ENCODE results near the gene PCF11.
"Not testable (repeated sequence)": the region's sequence is repeated elsewhere in the genome, so short reads cannot be mapped to it uniquely, and the experiment has no call there.

PCF11 gene, protein sequence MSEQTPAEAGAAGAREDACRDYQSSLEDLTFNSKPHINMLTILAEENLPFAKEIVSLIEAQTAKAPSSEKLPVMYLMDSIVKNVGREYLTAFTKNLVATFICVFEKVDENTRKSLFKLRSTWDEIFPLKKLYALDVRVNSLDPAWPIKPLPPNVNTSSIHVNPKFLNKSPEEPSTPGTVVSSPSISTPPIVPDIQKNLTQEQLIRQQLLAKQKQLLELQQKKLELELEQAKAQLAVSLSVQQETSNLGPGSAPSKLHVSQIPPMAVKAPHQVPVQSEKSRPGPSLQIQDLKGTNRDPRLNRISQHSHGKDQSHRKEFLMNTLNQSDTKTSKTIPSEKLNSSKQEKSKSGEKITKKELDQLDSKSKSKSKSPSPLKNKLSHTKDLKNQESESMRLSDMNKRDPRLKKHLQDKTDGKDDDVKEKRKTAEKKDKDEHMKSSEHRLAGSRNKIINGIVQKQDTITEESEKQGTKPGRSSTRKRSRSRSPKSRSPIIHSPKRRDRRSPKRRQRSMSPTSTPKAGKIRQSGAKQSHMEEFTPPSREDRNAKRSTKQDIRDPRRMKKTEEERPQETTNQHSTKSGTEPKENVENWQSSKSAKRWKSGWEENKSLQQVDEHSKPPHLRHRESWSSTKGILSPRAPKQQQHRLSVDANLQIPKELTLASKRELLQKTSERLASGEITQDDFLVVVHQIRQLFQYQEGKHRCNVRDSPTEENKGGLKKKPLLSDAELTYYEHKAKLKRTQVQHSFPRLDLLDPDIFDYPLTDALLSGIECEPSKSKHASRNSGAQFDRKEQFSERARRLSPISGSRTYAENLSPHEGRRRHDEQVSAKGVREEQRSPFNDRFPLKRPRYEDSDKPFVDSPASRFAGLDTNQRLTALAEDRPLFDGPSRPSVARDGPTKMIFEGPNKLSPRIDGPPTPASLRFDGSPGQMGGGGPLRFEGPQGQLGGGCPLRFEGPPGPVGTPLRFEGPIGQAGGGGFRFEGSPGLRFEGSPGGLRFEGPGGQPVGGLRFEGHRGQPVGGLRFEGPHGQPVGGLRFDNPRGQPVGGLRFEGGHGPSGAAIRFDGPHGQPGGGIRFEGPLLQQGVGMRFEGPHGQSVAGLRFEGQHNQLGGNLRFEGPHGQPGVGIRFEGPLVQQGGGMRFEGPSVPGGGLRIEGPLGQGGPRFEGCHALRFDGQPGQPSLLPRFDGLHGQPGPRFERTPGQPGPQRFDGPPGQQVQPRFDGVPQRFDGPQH (N-terminal part only)

DNA sequence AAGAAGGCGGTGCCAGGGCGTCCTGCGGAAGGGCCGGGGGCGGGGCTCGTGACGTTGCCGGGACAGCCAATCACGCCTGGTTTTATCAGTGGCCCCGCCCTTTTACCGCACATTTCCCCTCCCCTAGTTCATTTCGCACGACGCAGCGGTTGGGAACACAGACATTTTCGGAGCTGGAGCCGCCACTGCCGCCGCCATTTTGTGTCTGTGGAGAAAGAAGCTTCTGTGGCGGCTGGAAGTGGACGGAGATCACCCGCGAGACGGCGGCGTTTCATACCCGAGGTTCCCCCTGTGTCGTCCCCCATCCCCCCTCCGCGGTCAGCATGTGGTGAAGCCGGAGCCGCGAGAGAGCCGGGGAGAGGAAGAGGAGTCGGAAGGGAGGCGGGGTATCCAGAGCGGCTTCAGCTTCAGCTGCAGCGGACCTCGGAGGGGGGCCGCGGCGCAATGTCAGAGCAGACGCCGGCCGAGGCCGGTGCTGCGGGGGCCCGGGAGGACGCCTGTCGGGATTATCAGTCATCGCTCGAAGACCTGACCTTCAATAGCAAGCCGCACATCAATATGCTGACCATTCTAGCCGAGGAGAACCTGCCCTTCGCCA lies at the start of gene PCF11:
Gene PCF11 (plus strand): TSS at position 136 of the 598 bp plus-strand sequence. CDS start 309 bp downstream, at position 445.
- H3K27ac ChIP-seq, result peak within 1 kb of the TSS; percentile 92
- no peak for DNase-seq (ENCODE audit: low read depth, low spot score)

DNA sequence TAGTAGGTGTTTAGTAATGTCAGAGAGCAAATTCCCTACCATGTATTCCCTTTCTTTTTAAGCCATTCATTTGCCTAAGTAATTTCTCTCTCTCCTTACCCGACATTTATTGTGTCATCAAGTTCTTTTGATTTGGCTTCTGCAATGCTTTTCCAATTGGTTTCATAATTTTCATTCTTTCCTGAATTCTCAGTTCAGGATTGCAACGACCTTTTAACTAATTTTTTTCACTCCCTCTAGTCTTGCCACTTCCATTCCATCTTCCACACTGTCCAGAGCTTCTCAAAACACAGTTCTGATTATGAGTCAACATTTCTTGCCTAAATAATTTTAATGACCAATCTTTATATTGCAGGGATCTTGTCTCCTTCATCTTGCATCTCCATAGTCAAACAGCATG lies 44.0 kb upstream of the PCF11 start:
- no peak for DNase-seq (ENCODE audit: low read depth, low spot score)
- no peak overlapping the region for H3K27ac ChIP-seq

DNA sequence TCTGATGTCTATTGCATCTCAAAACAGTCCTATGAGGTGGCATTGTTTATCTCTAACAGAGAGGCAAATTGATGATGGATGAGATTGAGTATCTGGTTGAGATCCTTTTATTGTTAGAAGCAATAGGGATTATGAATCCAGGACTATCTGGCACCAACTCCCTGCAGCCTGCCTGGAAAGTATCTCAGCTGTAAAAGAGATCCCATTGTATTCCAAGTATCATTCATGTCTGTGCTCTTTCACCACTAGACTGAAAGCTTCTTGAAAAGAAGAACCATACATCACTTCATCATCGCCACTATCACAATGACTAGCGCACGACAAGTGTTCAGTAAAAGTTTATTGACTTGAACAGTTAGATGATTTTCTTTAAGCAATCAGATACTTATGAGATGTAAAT lies 41.9 kb upstream of the PCF11 start:
- DNase-seq (ENCODE audit: low read depth, low spot score), result no peak

DNA sequence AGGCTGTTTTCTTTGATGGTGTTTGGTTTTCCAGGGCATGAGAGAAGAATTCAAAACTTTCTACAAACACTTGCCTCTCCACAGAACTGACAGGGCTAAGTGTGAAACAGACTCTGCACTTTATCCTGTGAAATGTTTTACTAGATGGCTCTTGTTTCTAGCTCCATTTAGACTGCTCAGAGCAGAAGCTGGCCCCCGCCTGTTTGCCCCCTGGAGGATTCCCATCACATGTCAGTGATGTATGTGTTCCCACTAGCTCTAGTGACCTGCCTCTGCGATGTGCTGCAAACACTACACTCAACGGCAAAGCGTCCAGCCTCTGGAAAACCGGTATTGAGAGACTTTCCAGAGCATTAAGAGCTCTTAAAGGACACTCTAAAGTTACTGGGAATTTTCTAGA lies 41.4 kb upstream of the PCF11 start:
- DNase-seq (ENCODE audit: low read depth, low spot score), result no peak
- H3K27ac ChIP-seq, result no peak overlapping the region

More for the DNA sequence above, 41.9 kb upstream of the PCF11 start:
- H3K27ac ChIP-seq, result no peak overlapping the region

DNA sequence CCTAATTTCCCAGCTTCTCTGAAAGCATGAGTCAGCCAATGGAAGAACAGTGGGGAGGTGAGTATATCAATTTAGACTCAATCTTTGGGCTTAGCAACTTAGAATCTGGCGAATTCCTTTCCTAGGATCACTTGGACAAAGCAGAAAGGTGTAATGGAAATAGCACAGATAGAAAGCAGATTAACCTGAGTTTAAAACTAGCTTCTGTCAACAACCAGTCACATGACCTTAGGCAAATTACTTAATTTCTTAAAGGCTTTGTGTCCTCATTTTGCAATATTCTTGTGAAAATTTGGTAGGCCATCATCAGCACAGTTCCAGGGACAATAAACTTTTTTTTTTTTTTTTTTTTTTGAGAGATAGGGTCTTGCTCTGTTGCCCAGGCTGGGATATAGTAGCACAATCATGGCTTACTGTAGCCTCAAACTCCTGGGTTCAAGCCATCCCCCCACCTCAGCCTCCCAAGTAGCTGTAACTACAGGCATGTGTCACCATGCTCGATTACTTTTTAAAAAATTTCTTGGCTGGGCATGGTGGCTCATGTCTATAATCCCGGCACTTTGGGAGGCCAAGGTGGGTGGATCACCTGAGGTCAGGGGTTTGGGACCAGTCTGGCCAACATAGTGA lies 40.8 kb upstream of the PCF11 start:
- no peak for DNase-seq (ENCODE audit: low read depth, low spot score)
- no peak overlapping the region for H3K27ac ChIP-seq

DNA sequence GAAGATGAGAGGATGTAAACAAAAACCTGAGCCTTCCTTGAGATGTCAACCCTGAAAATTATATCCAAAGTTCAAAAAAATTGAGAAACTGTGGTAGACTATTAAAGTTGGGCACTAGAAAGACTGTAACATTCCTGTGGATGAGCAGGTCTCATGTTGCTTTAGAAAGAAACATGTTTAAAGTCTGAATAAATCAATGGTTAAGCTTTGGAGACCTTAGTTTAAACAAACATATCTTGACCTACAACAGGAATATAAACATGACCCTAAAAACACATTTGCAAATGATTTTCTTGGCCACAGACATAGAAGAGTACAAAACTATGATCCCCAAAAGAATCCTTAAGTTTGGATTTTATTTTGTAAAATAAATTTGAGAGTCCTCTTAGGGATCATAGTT lies 38.1 kb upstream of the PCF11 start:
- H3K27ac ChIP-seq, result no peak overlapping the region

DNA sequence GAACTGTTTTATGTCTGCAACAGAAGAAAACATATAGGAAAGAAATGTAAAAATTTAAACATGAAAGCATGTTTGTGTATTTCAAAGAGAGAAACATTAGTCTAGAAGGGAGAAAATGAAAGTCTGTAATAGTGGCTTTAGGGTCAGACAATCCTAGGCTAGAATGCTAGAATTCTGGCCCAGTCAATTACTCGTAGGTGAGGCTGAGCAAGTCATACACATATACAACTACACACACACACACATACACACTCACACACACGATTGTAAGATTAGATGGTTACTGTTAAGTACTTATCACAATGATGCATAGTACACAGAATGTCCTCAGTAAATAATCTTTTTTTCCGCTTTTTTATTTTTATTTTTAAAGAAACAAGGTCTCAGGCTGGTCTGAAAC lies 37.7 kb upstream of the PCF11 start:
- no peak overlapping the region for H3K27ac ChIP-seq
- DNase-seq (ENCODE audit: low read depth, low spot score), result no peak

More for the DNA sequence above, 38.1 kb upstream of the PCF11 start:
- no peak for DNase-seq (ENCODE audit: low read depth, low spot score)

DNA sequence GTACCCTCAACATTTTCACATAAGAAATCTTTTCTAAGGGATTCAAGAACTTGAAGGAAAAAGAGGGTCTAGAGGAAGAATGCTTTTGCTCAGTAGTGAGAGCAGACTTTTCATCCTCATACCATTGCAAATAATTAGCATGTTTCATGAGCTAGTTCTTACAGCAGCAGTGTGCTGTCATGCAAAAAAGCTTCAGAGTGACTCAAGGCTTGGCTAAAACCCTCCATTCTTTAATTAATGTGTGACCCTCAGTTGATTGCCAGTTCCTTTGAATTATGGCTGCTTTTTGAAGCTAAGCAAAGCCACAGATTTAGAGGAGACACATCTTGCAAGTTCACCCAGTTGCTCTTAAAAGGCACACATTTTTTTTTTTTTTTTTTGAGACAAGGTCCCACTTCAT lies 36.6 kb upstream of the PCF11 start:
- H3K27ac ChIP-seq, result no peak overlapping the region
- no peak for DNase-seq (ENCODE audit: low read depth, low spot score)

DNA sequence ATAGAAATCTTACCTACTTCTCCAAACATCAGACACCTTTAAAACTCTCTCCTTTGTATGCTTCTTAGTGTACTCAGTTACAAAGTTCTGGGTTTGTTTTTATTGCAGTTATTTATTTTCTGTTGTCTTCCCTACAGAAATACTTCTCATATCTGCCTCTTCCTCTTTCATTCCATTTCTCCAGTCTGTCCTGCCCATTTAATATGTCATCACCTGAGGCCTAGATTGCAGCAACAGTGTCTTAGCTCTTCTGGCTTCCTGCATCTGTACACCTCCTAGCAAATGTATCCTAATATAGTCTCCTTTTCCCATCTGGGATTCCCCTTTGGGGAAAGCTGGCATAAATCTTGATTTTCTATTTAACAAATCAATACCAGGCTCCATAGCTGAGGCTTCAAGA lies 34.9 kb upstream of the PCF11 start:
- no peak overlapping the region for H3K27ac ChIP-seq
- DNase-seq (ENCODE audit: low read depth, low spot score), result no peak

DNA sequence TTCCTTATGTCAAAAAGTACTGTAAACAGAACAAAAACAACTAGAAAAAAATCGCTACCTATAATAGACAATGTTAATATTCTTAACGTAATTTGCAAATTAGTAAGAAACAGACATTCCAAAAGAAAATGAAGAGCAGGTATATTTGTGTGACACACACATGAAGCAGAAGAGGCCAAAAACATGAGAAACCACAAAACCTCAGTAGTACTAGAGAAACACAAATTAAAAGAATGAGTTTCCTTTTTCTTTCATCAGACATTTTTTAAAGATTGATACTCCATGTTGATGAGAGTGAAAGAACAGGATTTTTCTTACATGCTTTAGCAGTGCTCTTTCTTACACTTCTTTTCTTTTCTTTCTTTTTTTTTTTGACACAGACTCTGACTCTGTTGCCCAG lies 34.2 kb upstream of the PCF11 start:
- no peak overlapping the region for H3K27ac ChIP-seq

DNA sequence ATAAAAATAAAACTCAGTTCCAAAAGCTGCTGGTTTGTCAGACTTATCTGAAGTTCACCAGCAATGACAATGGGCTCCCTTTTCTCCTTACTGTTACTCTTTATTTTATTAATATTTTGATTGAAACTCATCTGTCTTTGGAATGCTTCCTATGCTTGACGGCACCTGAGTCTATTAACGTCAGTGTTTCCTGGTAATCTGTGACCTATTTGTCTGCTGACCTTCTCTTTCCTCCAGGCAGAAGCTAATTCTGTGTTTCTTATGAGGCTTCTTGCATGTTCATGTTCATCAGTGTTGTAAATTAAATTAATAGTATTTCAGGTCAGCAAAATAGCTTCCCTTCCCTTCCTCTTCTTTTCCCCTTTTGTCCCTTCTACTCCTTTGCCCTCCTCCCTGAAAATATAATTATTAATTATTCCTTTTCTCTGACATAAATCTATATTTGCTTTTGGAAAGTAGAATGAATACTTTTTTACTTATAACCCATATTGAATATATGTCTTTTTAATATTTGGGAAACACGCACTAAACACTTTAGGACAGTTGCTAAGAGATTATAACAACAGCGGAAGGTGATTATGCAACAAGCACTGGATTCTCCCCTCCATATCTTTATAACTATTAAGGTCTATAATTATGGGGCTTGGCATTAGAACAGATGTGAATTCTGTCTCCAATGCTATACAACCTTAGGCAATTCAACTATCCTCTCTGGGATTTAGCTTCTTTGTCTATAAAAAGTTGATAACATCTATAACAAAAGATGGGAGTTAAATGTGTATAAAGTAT lies 32.1 kb upstream of the PCF11 start:
- H3K27ac ChIP-seq, result no peak overlapping the region
- DNase-seq (ENCODE audit: low read depth, low spot score), result no peak

More for the DNA sequence above, 34.2 kb upstream of the PCF11 start:
- no peak for DNase-seq (ENCODE audit: low read depth, low spot score)

DNA sequence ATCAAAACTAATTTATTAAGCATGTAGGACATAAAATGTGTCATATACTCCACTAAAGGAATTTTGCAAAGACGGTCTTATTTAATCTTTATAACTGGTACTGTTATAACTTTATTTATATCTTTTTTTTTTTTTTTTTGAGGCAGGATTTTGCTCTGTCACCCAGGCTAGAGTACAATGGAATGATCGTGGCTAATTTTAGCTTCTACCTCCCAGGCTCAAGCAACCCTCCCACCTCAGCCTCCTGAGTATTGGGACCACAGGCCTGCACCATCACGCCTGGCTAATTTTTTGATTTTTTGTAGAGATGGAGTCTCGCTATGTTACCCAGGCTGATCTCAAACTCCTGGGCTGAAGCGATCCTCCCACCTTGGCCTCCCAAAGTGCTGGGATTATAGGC lies 31.4 kb upstream of the PCF11 start:
- no peak for DNase-seq (ENCODE audit: low read depth, low spot score)

DNA sequence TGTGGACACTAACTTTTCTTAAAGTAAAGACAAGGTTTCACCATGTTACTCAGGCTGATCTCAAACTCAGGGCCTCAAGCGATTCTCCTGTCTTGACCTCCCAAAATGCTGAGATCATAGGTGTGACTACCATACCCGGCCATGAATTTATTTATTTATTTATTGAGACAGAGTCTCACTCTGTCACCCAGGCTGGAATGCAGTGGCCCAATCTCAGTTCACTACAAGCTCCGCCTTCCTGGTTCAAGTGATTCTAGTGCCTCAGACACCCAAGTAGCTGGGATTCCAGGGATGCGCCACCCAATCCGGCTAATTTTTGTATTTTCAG lies 29.7 kb upstream of the PCF11 start:
- no peak for DNase-seq (ENCODE audit: low read depth, low spot score)
- no peak overlapping the region for H3K27ac ChIP-seq

More for the DNA sequence above, 31.4 kb upstream of the PCF11 start:
- H3K27ac ChIP-seq, result no peak overlapping the region

DNA sequence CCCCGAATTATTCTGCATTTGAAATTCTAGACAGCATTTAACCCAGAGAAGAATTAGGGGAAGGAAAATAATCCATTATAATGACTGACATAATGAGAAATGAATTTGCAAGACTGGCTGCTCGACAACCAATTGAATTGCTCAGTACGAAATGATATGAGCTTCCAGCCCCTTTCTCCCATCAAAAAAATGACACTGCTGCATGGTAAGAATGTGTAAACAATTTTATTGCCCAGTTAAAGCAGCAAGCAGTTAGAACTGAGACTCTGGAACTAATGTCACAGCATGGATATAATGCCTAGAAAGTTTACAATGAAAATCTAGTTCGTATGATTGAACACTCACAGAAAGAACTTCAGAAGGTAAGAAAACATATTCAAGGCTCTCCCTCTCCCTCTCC lies 24.7 kb upstream of the PCF11 start:
- no peak for DNase-seq (ENCODE audit: low read depth, low spot score)

DNA sequence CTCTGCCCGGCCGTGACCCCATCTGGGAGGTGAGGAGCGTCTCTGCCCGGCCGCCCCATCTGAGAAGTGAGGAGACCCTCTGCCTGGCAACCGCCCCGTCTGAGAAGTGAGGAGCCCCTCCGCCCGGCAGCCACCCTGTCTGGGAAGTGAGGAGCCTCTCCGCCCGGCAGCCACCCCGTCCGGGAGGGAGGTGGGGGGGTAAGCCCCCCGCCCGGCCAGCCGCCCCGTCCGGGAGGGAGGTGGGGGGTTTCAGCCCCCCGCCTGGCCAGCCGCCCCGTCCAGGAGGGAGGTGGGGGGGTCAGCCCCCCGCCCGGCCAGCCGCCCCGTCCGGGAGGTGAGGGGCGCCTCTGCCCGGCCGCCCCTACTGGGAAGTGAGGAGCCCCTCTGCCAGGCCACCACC lies 23.7 kb upstream of the PCF11 start:
- not testable (repeated sequence) for DNase-seq (ENCODE audit: low read depth, low spot score); H3K27ac ChIP-seq

More for the DNA sequence above, 24.7 kb upstream of the PCF11 start:
- no peak overlapping the region for H3K27ac ChIP-seq

DNA sequence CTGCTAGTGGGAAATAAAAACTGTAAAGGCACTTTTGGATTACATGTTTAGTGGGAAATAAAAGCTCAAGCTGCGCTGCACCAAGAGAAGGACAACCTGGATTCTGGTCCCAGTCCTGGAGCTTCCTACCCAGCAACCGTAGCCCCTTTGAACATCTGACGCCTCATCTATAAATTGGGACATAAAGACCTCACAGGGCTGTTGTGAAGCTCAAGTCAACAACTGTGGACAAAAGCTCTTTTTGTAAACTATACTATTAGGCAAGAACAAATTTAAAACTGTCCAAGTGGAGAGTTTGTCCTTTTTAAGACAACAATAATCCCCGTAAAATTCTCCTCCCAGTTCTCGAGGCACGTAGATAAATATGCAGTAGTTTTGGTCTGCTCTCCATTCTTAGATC lies 17.6 kb upstream of the PCF11 start:
- H3K27ac ChIP-seq, result no peak overlapping the region
- DNase-seq (ENCODE audit: low read depth, low spot score), result no peak

DNA sequence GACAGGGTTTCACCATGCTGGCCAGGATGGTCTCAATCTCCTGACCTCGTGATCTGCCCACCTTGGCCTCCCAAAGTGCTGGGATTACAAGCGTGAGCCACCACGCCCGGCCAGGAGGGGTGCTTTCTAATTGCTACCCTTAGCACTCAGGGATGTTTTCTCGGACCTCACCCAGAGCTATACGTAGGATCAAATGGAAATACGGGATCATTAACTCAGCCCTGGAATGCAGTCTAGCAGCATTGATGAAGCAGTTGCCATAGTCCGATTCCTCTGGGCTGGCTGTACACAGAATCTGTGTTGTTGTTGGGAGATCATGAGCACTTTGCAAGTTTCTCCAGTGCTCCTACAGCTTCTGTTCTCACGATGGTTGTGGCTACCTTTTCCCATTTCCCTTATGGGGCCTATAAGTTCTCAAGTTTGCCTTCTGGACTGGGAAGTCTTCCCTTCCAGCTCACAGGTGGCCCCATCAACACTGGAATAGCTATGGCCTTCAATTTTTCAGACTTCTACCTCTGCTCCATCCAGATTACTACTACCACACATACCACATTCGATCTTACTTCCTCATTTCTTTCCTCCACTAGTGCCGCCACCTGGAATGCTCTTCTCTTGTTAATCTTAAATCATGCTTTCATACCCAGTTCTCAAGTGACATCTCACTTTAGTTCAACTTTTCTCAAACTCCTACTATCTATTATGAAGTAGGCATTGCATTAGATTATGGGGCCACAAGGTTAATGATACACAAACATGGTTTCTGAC lies 16.1 kb upstream of the PCF11 start:
- no peak for DNase-seq (ENCODE audit: low read depth, low spot score)
- no peak overlapping the region for H3K27ac ChIP-seq

DNA sequence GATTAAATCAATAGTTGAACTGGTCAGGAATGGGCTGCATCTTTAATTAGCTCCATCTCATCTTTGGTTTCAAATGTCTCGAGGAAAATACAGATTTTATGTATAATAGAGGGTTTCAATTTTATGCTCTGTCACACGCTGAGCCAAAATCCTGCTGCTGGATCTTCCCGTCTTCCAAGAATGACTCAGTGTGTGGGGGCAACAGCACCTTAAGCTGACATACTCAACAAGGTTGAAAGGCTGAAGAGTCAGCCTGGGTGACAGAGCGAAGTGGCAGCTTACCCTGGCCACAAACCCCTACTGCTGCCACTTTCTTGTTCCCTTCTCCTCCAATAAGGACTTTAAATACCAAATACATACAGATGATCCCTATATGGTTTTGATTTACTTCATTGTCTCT lies 9.0 kb upstream of the PCF11 start:
- H3K27ac ChIP-seq, result no peak overlapping the region
- no peak for DNase-seq (ENCODE audit: low read depth, low spot score)

Data from epithelial cell of prostate (primary cell).